ENCODE data around the gene SEC63. TPM values are rescaled to one million over a fixed set of nuclear protein-coding genes. Genes with fewer than 3 reads are reported as not detected.

SEC63 gene
- polyA plus RNA-seq, 1 of the 3 experiments (the other 2 are of a cell fraction): 13.2 TPM

DNA sequence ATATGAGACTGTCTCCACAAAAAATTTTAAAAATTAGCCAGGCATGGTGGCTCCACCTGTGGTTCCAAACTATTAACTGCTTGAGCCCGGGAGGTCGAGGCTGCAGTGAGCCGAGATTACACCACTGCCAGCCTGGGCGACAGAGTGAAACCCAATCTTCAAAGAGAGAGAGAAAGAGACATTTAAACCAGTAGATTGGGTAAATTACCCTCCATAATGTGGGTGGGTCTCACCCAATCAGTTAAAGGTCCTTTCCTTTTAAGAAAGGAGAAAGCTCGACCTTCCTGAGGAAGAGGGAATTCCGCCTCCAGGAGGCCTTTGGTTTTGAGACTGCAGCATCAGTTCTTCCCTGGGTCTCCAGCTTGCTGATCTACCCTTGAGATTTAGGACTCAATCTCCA is 108.7 kb downstream of the SEC63 start:
- CTCF ChIA-PET: interaction anchor here (1.0 to 6.5 kb wide), 20 partner anchors 17 to 718 kb away, joined by 3 to 98 read pairs (median 9); partner anchors contain the start of gene SCML4
- POLR2A ChIA-PET: no interaction called here
- Histone ChIP-seq H3K9me2 (no peaks in the 10 kb centered on the region), H3K9ac (no peak overlapping the region), H2AFZ (ENCODE audit: low read depth) (no peak overlapping the region), H3K4me1 (ENCODE audit: control insufficient read depth in 1 of 2, insufficient read depth in 2 of 2, low read depth in 1 of 2, low read length in 1 of 2) (peaks cover 0 to 4% of the 10 kb centered on the region in 2 experiments; a peak in 1 of 4 replicates), H3K27me3 (ENCODE audit: insufficient read depth) (no peaks in the 10 kb centered on the region; the same call in 1 of the 2 replicates), H3F3A (replicated peaks; ENCODE audit: insufficient read depth) (no peaks in the 10 kb centered on the region), H3K36me3 (replicated peaks in 1 of 2; ENCODE audit: control insufficient read depth in 1 of 2, insufficient read depth in 2 of 2, low read length in 1 of 2) (no peaks in the 10 kb centered on the region), H3K9me3 (no peaks in the 10 kb centered on the region), H4K20me1 (ENCODE audit: insufficient read depth) (no peaks in the 10 kb centered on the region), H3K4me2 (no peak overlapping the region), H3K27ac (ENCODE audit: low read depth in 2 of 2, low read length in 1 of 2) (no peak overlapping the region), H3K79me2 (ENCODE audit: insufficient read depth) (no peaks in the 10 kb centered on the region), H3K4me3 (ENCODE audit: low read depth in 2 of 2, low read length in 1 of 2) (no peak overlapping the region)
- TF ChIP-seq RCOR1 (IDR thresholded peaks at IDR 0.05; ENCODE audit: low read length): no peak
- TF ChIP-seq MXI1 (IDR thresholded peaks at IDR 0.05; ENCODE audit: low read depth, low read length): no peak
- TF ChIP-seq USF1 (IDR thresholded peaks at IDR 0.05; ENCODE audit: borderline replicate concordance, low read depth): no peak
- no peak for TF ChIP-seq GABPA (IDR thresholded peaks at IDR 0.05; ENCODE audit: low read depth)
- 84% methylated on average over 6 of the region's 6 CpGs for WGBS (ENCODE audit: low lambda C conversion rate)
- no peak for DNase-seq

DNA sequence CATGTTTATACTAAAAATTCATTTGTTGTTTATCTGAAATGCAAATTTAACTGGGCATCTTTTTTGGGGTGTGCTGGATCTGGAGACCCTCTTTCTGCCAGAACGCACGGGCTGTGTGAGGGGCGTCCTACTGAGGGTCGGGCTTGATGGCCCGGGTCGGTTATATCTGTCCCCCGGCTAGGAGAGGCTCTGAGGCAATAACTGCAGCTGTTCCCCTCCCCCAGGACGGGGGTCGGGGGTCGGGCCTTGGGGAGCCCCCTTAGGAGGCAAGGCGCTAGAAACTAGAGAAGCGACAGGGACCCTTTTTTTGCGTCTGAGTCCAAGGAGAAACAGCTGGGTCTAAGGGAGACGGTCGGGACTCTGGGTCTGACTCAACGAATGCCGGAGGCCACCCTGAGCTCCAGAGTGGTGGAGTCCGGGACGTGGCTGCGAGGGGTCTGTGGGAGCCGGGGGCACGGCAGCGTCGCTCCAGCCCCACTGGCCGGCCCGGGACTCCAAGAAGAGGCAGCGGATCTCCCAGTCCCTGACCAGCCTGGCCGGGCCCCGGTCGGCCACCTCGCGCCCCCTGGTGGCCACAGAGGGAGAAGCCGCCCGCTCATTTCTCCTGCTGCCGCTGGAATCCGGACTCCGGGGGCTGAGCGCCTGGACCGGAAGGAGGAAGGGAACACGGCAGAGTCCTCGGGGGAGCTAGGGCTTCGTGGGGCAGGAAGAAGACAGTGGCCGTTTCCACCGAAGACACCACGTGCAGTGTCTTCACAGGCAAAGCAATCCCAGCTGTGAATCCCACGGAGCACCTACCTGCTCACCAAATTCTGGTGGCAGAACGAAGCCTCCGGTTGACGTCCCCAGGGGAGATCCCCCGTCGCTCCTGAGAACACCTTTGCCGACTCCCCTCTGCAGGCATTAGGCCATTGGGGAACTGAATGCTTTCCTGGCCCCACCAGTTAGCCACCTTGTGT is 109.9 kb downstream of the SEC63 start:
- DNase-seq: peak; percentile 95
- peak overlapping the region; percentile 94 for H2AFZ ChIP-seq (ENCODE audit: low read depth)
- H3K4me3 ChIP-seq (ENCODE audit: low read depth in 2 of 2, low read length in 1 of 2): peak overlapping the region; percentile 47 to 64
- no peaks in the 10 kb centered on the region for H3K79me2 ChIP-seq (ENCODE audit: insufficient read depth)
- no peaks in the 10 kb centered on the region for H3F3A ChIP-seq (replicated peaks; ENCODE audit: insufficient read depth)
- POLR2A ChIA-PET: no interaction called here
- H3K4me1 ChIP-seq (ENCODE audit: control insufficient read depth in 1 of 2, insufficient read depth in 2 of 2, low read depth in 1 of 2, low read length in 1 of 2): peaks cover 0 to 4% of the 10 kb centered on the region in 2 experiments; a peak in 1 of 4 replicates
- peak overlapping the region; percentile 87 for H3K4me2 ChIP-seq
- no peaks in the 10 kb centered on the region for H3K9me2 ChIP-seq
- 30% methylated on average over 23 of the region's 52 CpGs for WGBS (ENCODE audit: low lambda C conversion rate)
- H3K9me3 ChIP-seq: no peaks in the 10 kb centered on the region
- no peak overlapping the region for H3K27ac ChIP-seq (ENCODE audit: low read depth in 2 of 2, low read length in 1 of 2)
- CTCF ChIA-PET: interaction anchor here (0.6 to 6.5 kb wide), 59 partner anchors 10 to 717 kb away, joined by 3 to 98 read pairs (median 4); partner anchors contain the start of gene SCML4
- no peaks in the 10 kb centered on the region; the same call in 1 of the 2 replicates for H3K27me3 ChIP-seq (ENCODE audit: insufficient read depth)
- H3K36me3 ChIP-seq (replicated peaks in 1 of 2; ENCODE audit: control insufficient read depth in 1 of 2, insufficient read depth in 2 of 2, low read length in 1 of 2): no peaks in the 10 kb centered on the region
- no peak overlapping the region for H3K9ac ChIP-seq
- H4K20me1 ChIP-seq (ENCODE audit: insufficient read depth): no peaks in the 10 kb centered on the region
- TF ChIP-seq MEF2A (IDR thresholded peaks at IDR 0.05; ENCODE audit: borderline replicate concordance, low read depth): no peak
- TF ChIP-seq, protein P1, sequence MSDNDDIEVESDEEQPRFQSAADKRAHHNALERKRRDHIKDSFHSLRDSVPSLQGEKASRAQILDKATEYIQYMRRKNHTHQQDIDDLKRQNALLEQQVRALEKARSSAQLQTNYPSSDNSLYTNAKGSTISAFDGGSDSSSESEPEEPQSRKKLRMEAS (IDR thresholded peaks at IDR 0.05; ENCODE audit: low read depth): peak; percentile 91
- peak; percentile 65 for TF ChIP-seq GABPA (IDR thresholded peaks at IDR 0.05; ENCODE audit: low read depth)
- TF ChIP-seq USF2 (IDR thresholded peaks at IDR 0.05; ENCODE audit: borderline replicate concordance, low read depth, low read length): no peak
- no peak for TF ChIP-seq IRF3 (IDR thresholded peaks at IDR 0.05; ENCODE audit: low read depth, low read length)
- TF ChIP-seq CHD2 (IDR thresholded peaks at IDR 0.05; ENCODE audit: low read length, partially characterized antibody): no peak
- TF ChIP-seq ELF1 (IDR thresholded peaks at IDR 0.05): peak; percentile 67
- no peak for TF ChIP-seq NRF1 (IDR thresholded peaks at IDR 0.05; ENCODE audit: low read depth, low read length)
- TF ChIP-seq SIN3A (IDR thresholded peaks at IDR 0.05; ENCODE audit: borderline replicate concordance, low read depth, low read length): peak; percentile 34; the same call in 1 of the 2 replicates
- TF ChIP-seq TEAD4 (IDR thresholded peaks at IDR 0.05; ENCODE audit: borderline replicate concordance, insufficient read depth): no peak
- no peak for TF ChIP-seq RFX5 (IDR thresholded peaks at IDR 0.05; ENCODE audit: low read length)
- peak; percentile 92 for TF ChIP-seq SMC3 (IDR thresholded peaks at IDR 0.05; ENCODE audit: low read depth, low read length)
- no peak for TF ChIP-seq TAF1 (IDR thresholded peaks at IDR 0.05; ENCODE audit: borderline replicate concordance, low read depth, low read length)
- TF ChIP-seq NFIC (IDR thresholded peaks at IDR 0.05; ENCODE audit: borderline replicate concordance): no peak
- peak; percentile 35; the same call in 1 of the 2 replicates for TF ChIP-seq FOXJ3 (CRISPR knock-in tag; IDR thresholded peaks at IDR 0.05)
- TF ChIP-seq, protein P2, sequence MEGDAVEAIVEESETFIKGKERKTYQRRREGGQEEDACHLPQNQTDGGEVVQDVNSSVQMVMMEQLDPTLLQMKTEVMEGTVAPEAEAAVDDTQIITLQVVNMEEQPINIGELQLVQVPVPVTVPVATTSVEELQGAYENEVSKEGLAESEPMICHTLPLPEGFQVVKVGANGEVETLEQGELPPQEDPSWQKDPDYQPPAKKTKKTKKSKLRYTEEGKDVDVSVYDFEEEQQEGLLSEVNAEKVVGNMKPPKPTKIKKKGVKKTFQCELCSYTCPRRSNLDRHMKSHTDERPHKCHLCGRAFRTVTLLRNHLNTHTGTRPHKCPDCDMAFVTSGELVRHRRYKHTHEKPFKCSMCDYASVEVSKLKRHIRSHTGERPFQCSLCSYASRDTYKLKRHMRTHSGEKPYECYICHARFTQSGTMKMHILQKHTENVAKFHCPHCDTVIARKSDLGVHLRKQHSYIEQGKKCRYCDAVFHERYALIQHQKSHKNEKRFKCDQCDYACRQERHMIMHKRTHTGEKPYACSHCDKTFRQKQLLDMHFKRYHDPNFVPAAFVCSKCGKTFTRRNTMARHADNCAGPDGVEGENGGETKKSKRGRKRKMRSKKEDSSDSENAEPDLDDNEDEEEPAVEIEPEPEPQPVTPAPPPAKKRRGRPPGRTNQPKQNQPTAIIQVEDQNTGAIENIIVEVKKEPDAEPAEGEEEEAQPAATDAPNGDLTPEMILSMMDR (IDR thresholded peaks at IDR 0.05): peak; percentile 88
- TF ChIP-seq GATA2 (CRISPR knock-in tag; IDR thresholded peaks at IDR 0.05): no peak
- no peak for TF ChIP-seq USF1 (IDR thresholded peaks at IDR 0.05; ENCODE audit: borderline replicate concordance, low read depth)

All from SK-N-SH (cell line).